ENCODE data around the gene TCEAL5. TPM values are rescaled to one million over a fixed set of nuclear protein-coding genes. Genes with fewer than 3 reads are reported as not detected.

TCEAL5 gene
- total and polyA plus RNA-seq, 2 of the 13 experiments (the other 11 are each of a cell fraction or from before 2014, with no cell fraction given): not detected

DNA sequence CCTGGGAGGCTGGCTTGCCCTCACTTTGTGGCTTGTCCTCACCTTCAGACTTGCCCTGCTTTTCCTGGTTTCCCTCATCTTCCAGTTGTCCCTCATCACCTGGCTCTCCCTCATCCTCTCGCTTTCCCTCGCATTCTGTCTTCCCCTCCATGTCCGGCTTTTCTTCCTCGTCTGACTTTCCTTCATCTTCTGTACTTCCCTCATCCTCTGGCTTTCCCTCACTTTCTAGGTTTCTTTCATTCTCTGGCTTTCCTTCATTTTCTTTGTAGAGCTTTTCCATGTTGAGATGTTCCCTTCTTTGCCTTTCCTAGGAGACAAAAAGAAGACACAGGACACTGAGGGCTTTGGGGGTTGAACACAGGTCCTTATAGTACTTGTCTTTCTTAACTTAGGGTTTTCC lies 2.3 kb downstream of the TCEAL5 start:
- H3K36me3 ChIP-seq (replicated peaks in 1 of 2; ENCODE audit: control insufficient read depth in 1 of 2, insufficient read depth in 2 of 2, low read length in 2 of 2): no peaks in the 10 kb centered on the region
- no peaks in the 10 kb centered on the region for H3K79me2 ChIP-seq (ENCODE audit: insufficient read depth, low read length)
- no peaks in the 10 kb centered on the region for H3K9me3 ChIP-seq (ENCODE audit: low read length)
- FAIRE-seq: no peak
- no peak for ATAC-seq
- DNase-seq (ENCODE audit: low spot score): no peak
- no peak overlapping the region for H3K9ac ChIP-seq (ENCODE audit: insufficient read depth, low read depth, low read length)
- H3K27ac ChIP-seq (ENCODE audit: extremely low read length, insufficient read depth, low read length): no peak overlapping the region
- POLR2A ChIA-PET: no interaction called here
- H3K4me1 ChIP-seq (ENCODE audit: insufficient read depth, low read length): no peaks in the 10 kb centered on the region
- in situ Hi-C loops (cut with HindIII; ENCODE audit: extremely low pct_ligation_motif_present, low pct_unique_long_range_greater_than_20kb) (no loop called here), intact Hi-C loops (cut with micrococcal nuclease; ENCODE audit: unreplicated experiment) (no loop called here)
- no peaks in the 10 kb centered on the region for H3K27me3 ChIP-seq (ENCODE audit: control insufficient read depth in 1 of 2, insufficient read depth in 2 of 2, low read length in 2 of 2)
- H3K4me3 ChIP-seq (replicated peaks in 1 of 3; ENCODE audit: insufficient read depth in 1 of 3, low read depth in 2 of 3, low read length in 3 of 3): no peak overlapping the region
- H2AFZ ChIP-seq (ENCODE audit: low read length): no peak overlapping the region
- H4K20me1 ChIP-seq (ENCODE audit: insufficient read depth, low read length): no peaks in the 10 kb centered on the region
- CTCF ChIA-PET (ENCODE audit: low intra/inter-chr PET ratio, low total read pairs): no interaction called here
- no peak overlapping the region for H3K4me2 ChIP-seq (ENCODE audit: low read depth, low read length)
- 89% methylated on average over 4 of the region's 4 CpGs for WGBS (ENCODE audit: low lambda C conversion rate)
- BruUV-seq (replicated peaks): no TSS peak
- TF ChIP-seq RORA (CRISPR knock-in tag; IDR thresholded peaks at IDR 0.05) (no peak), MBD4 (IDR thresholded peaks at IDR 0.05; ENCODE audit: borderline replicate concordance, low read length) (no peak), ZBTB40 (IDR thresholded peaks at IDR 0.05) (no peak), ZBTB40 (CRISPR knock-in tag; IDR thresholded peaks at IDR 0.05) (no peak), SNRNP70 (IDR thresholded peaks at IDR 0.05; ENCODE audit: low read depth, low read length) (no peak), ZBTB42 (CRISPR knock-in tag; IDR thresholded peaks at IDR 0.05) (no peak), JUNB (CRISPR knock-in tag; IDR thresholded peaks at IDR 0.05; ENCODE audit: borderline replicate concordance) (no peak), ZKSCAN8 (CRISPR knock-in tag; IDR thresholded peaks at IDR 0.05; ENCODE audit: borderline replicate concordance) (no peak), NFAT5 (CRISPR knock-in tag; IDR thresholded peaks at IDR 0.05) (no peak)
- TF ChIP-seq, protein P1, sequence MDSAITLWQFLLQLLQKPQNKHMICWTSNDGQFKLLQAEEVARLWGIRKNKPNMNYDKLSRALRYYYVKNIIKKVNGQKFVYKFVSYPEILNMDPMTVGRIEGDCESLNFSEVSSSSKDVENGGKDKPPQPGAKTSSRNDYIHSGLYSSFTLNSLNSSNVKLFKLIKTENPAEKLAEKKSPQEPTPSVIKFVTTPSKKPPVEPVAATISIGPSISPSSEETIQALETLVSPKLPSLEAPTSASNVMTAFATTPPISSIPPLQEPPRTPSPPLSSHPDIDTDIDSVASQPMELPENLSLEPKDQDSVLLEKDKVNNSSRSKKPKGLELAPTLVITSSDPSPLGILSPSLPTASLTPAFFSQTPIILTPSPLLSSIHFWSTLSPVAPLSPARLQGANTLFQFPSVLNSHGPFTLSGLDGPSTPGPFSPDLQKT (CRISPR knock-in tag; IDR thresholded peaks at IDR 0.05; ENCODE audit: borderline replicate concordance): no peak
